ENCODE measurements around the gene CENPC.

CENPC gene

GRCh38 chr4:67470871-67471270 lies 74.4 kb downstream of the CENPC start:
- no peak for TF ChIP-seq CTCF (IDR thresholded peaks at IDR 0.05; ENCODE audit: insufficient read depth, low read depth, low read length, missing control alignments)
- no peak overlapping the region for H3K4me3 ChIP-seq (ENCODE audit: low read depth, low read length)
- no peak for DNase-seq (ENCODE audit: low read depth)

GRCh38 chr4:67468830-67469229 lies 76.5 kb downstream of the CENPC start:
- no peak for TF ChIP-seq CTCF (IDR thresholded peaks at IDR 0.05; ENCODE audit: insufficient read depth, low read depth, low read length, missing control alignments)
- no peak for DNase-seq (ENCODE audit: low read depth)
- no peak overlapping the region for H3K4me3 ChIP-seq (ENCODE audit: low read depth, low read length)

- no peak overlapping the region for H3K4me3 ChIP-seq (ENCODE audit: low read depth, low read length)
- DNase-seq (ENCODE audit: low read depth) = no peak
- TF ChIP-seq CTCF (IDR thresholded peaks at IDR 0.05; ENCODE audit: insufficient read depth, low read depth, low read length, missing control alignments) = no peak
These were observed 78.6 kb downstream of the CENPC start for GRCh38 chr4:67466751-67467150.

GRCh38 chr4:67465763-67466052 lies 79.6 kb downstream of the CENPC start:
- TF ChIP-seq CTCF (IDR thresholded peaks at IDR 0.05; ENCODE audit: insufficient read depth, low read depth, low read length, missing control alignments) = no peak
- DNase-seq (ENCODE audit: low read depth) = no peak
- H3K4me3 ChIP-seq (ENCODE audit: low read depth, low read length) = no peak overlapping the region

GRCh38 chr4:67465032-67465762 lies 80.1 kb downstream of the CENPC start:
- H3K4me3 ChIP-seq (ENCODE audit: low read depth, low read length) = no peak overlapping the region
- no peak for DNase-seq (ENCODE audit: low read depth)
- no peak for TF ChIP-seq CTCF (IDR thresholded peaks at IDR 0.05; ENCODE audit: insufficient read depth, low read depth, low read length, missing control alignments)

- no peak for TF ChIP-seq CTCF (IDR thresholded peaks at IDR 0.05; ENCODE audit: insufficient read depth, low read depth, low read length, missing control alignments)
- DNase-seq (ENCODE audit: low read depth) = no peak
- H3K4me3 ChIP-seq (ENCODE audit: low read depth, low read length) = no peak overlapping the region
These were observed 84.7 kb downstream of the CENPC start for GRCh38 chr4:67460574-67460973.

GRCh38 chr4:67459164-67459563 lies 86.1 kb downstream of the CENPC start:
- no peak for DNase-seq (ENCODE audit: low read depth)

More at GRCh38 chr4:67459164-67459563, 86.1 kb downstream of the CENPC start:
- TF ChIP-seq CTCF (IDR thresholded peaks at IDR 0.05; ENCODE audit: insufficient read depth, low read depth, low read length, missing control alignments) = no peak
- no peak overlapping the region for H3K4me3 ChIP-seq (ENCODE audit: low read depth, low read length)

Data from GM12865 (cell line).